HG03196 (cell line): ENCODE results near the gene AK1.
"Not testable (repeated sequence)": the region's sequence is repeated elsewhere in the genome, so short reads cannot be mapped to it uniquely, and the experiment has no call there.

Experiments
- ATAC-seq: cut with Tn5 transposase; IDR thresholded peaks from one replicate; pipeline ENCODE4 v1.9.1; 2021; ENCODE audit not compliant: unreplicated experiment

The AK1 gene

GRCh38 chr9:127884976-127885490 is 7.6 kb upstream of the AK1 start:
- ATAC-seq, result no peak

- ATAC-seq, result no peak
Observed at GRCh38 chr9:127884427-127884911, 7.0 kb upstream of the AK1 start.

GRCh38 chr9:127883959-127884358 is 6.5 kb upstream of the AK1 start:
- ATAC-seq, result no peak

- ATAC-seq, result not testable (repeated sequence)
Observed at GRCh38 chr9:127881715-127882114, 4.2 kb upstream of the AK1 start.

- ATAC-seq, result no peak
Observed at GRCh38 chr9:127880143-127880542, 2.7 kb upstream of the AK1 start.

- no peak for ATAC-seq
Observed at GRCh38 chr9:127878652-127879390, 1.3 kb upstream of the AK1 start.

- ATAC-seq, result no peak
Observed at GRCh38 chr9:127878001-127878651, 651 bp upstream of the AK1 start.

GRCh38 chr9:127876764-127877562 is 512 bp downstream of the AK1 start:
- no peak for ATAC-seq

GRCh38 chr9:127876026-127876763 is 1.3 kb downstream of the AK1 start:
- no peak for ATAC-seq

- no peak for ATAC-seq
Observed at GRCh38 chr9:127875306-127875966, 2.0 kb downstream of the AK1 start.

- no peak for ATAC-seq
Observed at GRCh38 chr9:127874301-127875221, 2.9 kb downstream of the AK1 start.

- ATAC-seq, result no peak
Observed at GRCh38 chr9:127873886-127874285, 3.6 kb downstream of the AK1 start.

GRCh38 chr9:127873223-127873691 is 4.2 kb downstream of the AK1 start:
- no peak for ATAC-seq

- no peak for ATAC-seq
Observed at GRCh38 chr9:127872369-127873222, 4.9 kb downstream of the AK1 start.

- no peak for ATAC-seq
Observed at GRCh38 chr9:127871531-127871930, 5.9 kb downstream of the AK1 start.

GRCh38 chr9:127870887-127871286 is 6.6 kb downstream of the AK1 start:
- no peak for ATAC-seq

- ATAC-seq, result not testable (repeated sequence)
Observed at GRCh38 chr9:127870153-127870491, 7.4 kb downstream of the AK1 start.
